ENCODE data around the gene CA4. TPM values are rescaled to one million over a fixed set of nuclear protein-coding genes. Genes with fewer than 3 reads are reported as not detected.
A peak's percentile ranks its signal among the peaks of the same experiment; 100 is the strongest.

CA4 gene
- total RNA-seq, 1 donor from 2014 or later, result 73.1 TPM

DNA sequence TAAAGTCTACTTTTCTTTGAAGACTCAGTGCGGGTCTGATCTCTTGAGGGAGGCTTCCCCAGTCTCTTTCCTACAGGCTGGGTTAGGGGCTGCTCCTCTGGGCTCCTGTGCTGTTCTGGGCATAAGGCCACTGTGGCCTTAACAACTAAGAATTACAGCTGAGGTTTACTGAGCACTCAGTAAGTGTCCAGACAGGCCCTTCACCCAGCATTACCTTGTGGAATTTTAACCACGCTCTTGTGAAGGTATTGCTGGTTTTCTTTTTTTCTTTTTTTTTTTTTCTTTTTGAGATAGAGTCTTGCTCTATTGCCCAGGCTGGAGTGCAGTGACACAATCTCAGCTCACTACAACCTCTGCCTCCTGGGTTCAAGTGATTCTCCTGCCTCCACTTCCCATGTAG lies 3.6 kb upstream of the CA4 start:
- TF ChIP-seq, protein P1, sequence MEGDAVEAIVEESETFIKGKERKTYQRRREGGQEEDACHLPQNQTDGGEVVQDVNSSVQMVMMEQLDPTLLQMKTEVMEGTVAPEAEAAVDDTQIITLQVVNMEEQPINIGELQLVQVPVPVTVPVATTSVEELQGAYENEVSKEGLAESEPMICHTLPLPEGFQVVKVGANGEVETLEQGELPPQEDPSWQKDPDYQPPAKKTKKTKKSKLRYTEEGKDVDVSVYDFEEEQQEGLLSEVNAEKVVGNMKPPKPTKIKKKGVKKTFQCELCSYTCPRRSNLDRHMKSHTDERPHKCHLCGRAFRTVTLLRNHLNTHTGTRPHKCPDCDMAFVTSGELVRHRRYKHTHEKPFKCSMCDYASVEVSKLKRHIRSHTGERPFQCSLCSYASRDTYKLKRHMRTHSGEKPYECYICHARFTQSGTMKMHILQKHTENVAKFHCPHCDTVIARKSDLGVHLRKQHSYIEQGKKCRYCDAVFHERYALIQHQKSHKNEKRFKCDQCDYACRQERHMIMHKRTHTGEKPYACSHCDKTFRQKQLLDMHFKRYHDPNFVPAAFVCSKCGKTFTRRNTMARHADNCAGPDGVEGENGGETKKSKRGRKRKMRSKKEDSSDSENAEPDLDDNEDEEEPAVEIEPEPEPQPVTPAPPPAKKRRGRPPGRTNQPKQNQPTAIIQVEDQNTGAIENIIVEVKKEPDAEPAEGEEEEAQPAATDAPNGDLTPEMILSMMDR (IDR thresholded peaks at IDR 0.05), result no peak
- ATAC-seq, result no peak
- intact Hi-C loops (cut with DNase I), result no loop called here
- Histone ChIP-seq H3K9me3 (no peaks in the 10 kb centered on the region), H3K27ac (no peak overlapping the region), H3K36me3 (no peaks in the 10 kb centered on the region), H3K4me1 (peaks cover 19% of the 10 kb centered on the region), H3K27me3 (peaks cover 57% of the 10 kb centered on the region), H3K4me3 (no peak overlapping the region)
- DNase-seq, result no peak

DNA sequence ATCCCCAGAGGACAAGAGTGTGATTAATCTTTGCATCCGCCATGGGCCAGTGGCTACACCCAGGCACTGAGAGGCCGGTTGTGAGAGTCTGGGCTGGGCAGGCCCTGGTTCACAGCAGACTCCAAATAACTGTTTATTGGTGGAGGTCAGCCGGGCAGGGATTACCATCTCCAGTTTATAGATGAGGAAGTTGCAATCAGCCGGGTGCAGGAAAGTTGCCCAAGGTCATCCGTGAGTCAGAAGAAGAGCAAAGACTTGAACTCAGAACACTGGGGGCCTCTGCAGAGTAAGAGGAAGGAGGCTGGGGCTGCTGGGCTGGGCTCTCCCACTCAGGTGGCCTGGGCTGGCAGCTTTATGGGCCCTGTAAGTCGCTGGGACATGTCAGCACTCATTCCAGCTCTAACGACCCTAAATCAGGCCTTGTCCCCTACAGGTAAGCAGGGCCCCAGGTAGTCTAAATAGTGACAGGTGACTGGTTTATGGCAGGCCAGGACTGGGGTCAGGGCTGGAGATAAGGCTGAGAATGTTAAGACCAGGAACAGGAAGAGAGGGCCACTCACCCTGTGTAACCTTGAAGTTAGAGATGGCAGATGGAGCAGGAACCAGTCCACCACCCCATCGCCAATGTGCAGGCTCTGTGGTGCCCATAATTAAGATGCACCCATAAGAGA lies 2.1 kb upstream of the CA4 start:
- Histone ChIP-seq H3K27me3 (peaks cover 57% of the 10 kb centered on the region), H3K36me3 (no peaks in the 10 kb centered on the region), H3K4me3 (no peak overlapping the region), H3K9me3 (no peaks in the 10 kb centered on the region), H3K4me1 (peaks cover 8% of the 10 kb centered on the region), H3K27ac (no peak overlapping the region)
- DNase-seq (no peak), ATAC-seq (peak; percentile 4)
- intact Hi-C loops (cut with DNase I), result no loop called here
- TF ChIP-seq, protein P1 (IDR thresholded peaks at IDR 0.05), result no peak

DNA sequence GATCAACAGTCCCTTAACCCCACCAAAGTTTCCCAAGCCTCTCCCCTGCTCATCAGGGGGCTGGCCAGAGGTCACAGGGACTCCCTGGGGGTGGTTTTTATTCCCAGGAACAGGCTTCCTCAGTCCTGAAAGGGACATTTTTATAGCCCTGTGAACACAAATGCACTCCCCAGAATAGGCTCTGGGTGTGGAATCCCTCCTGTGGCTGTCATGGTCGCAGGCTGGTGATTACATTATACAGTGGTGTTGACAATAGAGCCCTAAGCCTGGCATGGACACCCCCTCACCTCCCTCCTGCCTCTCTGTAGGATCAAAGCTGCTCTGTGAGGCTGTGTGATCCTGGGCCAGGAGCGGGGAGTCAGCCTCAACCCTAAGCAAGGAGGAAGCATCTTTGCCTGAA lies 1.4 kb upstream of the CA4 start:
- H3K4me3 ChIP-seq, result no peak overlapping the region
- no peak for ATAC-seq
- H3K36me3 ChIP-seq, result no peaks in the 10 kb centered on the region
- intact Hi-C loops (cut with DNase I), result no loop called here
- H3K27ac ChIP-seq, result no peak overlapping the region
- H3K4me1 ChIP-seq, result peaks cover 1% of the 10 kb centered on the region
- no peaks in the 10 kb centered on the region for H3K9me3 ChIP-seq
- no peak for DNase-seq
- TF ChIP-seq, protein P1 (IDR thresholded peaks at IDR 0.05), result no peak
- H3K27me3 ChIP-seq, result peaks cover 57% of the 10 kb centered on the region

DNA sequence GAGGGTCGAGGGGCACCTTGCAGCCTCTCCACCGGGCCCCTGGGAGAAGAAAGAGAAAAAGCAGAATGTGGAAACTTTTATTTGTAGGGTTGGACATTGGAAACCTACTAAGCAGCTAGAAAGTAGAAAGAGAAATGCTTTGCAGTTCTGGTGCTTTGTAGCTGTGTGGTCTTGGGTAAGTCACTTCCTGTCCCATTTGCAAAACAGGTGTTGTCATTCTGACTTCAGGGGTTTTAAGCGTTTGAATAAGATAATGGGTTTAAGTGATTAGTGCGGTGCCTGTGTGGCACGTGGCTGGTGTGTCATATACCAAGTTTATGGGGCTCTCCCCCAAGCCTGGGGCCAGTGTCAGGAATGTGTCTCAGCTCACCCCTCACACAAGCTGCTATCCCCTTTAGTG lies 1.6 kb downstream of the CA4 start:
- no peak overlapping the region for H3K27ac ChIP-seq
- no peaks in the 10 kb centered on the region for H3K36me3 ChIP-seq
- peaks cover 49% of the 10 kb centered on the region for H3K27me3 ChIP-seq
- ATAC-seq (no peak), DNase-seq (no peak)
- TF ChIP-seq, protein P1 (IDR thresholded peaks at IDR 0.05), result no peak
- peaks cover 15% of the 10 kb centered on the region for H3K4me1 ChIP-seq
- H3K4me3 ChIP-seq, result peak overlapping the region; percentile 44
- no peaks in the 10 kb centered on the region for H3K9me3 ChIP-seq
- intact Hi-C loops (cut with DNase I), result no loop called here

DNA sequence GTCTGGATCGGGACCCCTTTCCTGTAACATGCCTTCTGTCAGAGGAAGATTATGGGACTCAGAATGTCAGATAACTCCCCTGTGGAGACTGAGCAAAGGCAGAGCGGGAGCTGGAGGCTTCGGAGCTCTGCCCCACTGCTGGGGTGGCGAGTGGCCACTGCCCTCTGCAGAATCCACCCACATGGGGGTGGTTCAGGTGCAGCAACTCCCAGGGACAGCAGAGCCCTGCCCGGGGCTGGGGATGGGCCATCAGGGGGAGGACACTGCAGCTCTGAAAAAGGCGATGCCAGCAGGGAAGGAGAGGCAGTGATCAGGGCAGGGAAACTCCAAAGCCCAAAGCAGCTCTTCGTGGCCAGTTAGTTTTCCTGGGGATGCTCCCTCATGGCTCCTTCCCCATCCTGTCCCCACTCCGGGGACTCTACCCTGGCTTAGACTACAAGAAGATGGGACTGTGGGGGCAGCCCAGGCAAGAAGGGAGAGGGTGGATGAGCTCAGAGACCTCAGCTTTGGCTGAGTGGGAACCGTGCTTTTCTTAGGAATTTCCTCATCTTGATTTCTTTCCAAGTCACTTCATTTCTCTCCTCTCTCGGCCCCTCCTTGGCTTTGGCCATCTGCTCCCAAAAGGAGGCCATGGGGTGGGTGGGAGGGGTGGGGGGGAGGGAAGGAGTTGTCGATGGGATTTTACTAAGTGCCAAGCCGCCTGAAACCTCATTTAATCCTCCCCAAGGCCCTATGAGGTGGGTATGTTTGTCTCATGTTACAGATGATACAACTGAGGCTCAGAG lies 4.0 kb downstream of the CA4 start:
- TF ChIP-seq, protein P1 (IDR thresholded peaks at IDR 0.05), result no peak
- DNase-seq (peak; percentile 28), ATAC-seq (no peak)
- H3K9me3 ChIP-seq, result no peaks in the 10 kb centered on the region
- intact Hi-C loops (cut with DNase I), result no loop called here
- no peaks in the 10 kb centered on the region for H3K36me3 ChIP-seq
- H3K27me3 ChIP-seq, result peaks cover 29% of the 10 kb centered on the region
- peak overlapping the region; percentile 24 for H3K27ac ChIP-seq
- no peak overlapping the region for H3K4me3 ChIP-seq
- H3K4me1 ChIP-seq, result peaks cover 15% of the 10 kb centered on the region

All from upper lobe of right lung (tissue), 1 donor.